Activated CD4-positive, alpha-beta T cell treated with anti-CD3 and anti-CD28 coated beads, Interleukin-2, amount 50 U/mL, for 1 hour (primary cell): ENCODE data around the gene LZIC.
A peak's percentile ranks its signal among the peaks of the same experiment; 100 is the strongest.
"Not testable (repeated sequence)": the region's sequence is repeated elsewhere in the genome, so short reads cannot be mapped to it uniquely, and the experiment has no call there.

Experiments
- DNase-seq: peaks from one replicate; pipeline ENCODE4 v3.0.0-alpha.2; 2020

Gene LZIC

DNA sequence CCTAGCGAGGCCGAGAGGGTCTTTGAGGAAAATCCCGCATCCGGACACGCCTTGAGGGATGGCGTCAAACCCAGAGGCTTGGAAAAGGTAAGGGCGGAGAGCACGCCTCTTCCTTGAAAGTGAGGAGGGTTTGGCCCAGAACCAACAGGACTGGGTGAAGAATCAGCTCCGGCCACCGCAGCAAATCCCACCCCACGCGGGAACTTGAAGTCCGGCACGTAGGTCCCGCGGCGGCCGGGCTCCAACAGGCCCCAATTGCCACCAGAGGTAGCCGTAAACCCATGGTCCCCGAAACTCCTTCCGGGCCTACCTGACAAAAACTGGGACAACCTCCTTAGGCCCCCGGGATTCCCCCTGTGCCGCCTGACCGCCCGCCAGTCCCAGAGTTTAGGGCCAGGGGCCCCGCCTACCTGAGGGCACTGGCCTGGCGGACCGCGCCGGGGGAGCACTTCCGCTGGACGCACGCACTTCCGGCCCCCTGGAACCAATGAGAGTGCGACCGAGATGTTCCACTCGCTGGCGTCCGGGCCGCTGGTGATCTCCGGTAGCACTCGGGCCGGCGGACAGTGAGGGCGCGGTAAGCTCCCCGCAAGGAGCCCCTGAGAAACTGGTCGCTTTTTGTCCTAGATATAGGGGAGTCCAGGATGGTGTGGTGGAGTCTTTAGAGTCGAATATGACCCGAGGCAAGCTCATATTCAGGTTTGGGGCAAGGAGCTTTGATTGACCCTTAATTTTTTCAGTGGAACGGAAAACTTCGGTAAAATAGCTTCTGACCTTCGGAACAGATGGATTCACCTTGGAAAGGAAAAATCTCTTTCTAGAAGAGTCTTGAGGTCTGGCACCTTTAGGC, at the start of gene LZIC, which contains the start of gene NMNAT1:
Gene LZIC (minus strand): TSS at position 453 of the 850 bp plus-strand sequence. CDS start 6,772 bp downstream, outside the sequence.
Gene NMNAT1 (plus strand): TSS at position 537 of the 850 bp plus-strand sequence. CDS start 28,599 bp downstream, outside the sequence.
- peak; percentile 85 for DNase-seq

DNA sequence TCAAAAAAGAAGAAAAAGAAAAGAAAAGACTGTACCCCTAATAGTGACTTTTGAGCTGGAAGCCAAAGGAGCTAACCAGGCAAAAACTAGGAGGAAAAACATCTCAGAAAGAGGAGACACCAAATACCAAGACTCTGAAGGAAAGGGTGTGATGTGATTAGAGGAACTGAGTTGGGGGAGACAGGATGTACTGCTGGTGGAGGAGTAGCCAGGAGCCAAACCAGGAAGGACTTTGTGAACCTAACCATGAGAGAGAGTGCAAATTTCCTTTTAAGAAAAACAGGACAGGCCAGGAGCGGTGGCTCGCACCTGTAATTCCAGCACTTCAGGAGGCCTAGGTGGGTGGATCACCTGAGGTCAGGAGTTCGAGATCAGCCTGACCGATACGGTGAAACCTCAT, 49.7 kb upstream of the LZIC start:
- no peak for DNase-seq

DNA sequence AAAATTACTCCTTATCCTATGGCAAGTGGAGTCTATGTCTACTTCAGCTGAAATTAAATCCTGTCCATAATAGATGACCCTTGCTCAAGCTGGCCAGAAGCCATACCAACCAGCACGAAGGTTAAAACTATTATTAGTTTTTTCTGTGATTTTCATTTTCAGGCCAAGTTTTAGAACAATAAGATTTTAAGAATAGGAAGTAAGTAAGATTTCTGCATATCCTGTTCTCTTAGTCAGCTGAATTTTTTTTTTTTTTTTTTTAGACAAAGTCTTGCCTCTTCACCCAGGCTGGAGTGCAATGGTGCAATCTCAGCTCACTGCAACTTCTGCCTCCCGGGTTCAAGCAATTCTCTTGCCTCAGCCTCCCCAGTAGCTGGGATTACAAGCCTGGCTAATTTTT, 47.8 kb upstream of the LZIC start:
- no peak for DNase-seq

DNA sequence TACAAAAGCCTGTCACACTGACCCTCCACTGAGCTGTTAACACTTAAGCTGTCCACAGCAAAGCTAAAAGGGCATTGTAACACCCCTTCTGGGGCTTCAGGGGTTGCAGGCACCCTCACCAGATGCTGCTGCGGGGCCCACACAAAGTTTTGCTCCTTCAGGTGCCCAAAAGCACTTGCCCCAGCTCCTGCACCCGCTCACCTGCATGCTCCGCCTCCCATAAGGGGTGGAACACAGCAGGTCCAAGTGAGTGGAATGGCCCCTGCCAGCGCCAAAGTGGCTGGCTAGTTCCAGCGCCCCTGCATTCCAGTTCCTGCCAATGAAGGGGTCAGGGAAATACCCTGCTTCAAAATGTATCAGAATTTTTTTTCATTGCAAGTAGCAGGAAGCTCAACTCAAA, 46.6 kb upstream of the LZIC start:
- DNase-seq, result no peak

DNA sequence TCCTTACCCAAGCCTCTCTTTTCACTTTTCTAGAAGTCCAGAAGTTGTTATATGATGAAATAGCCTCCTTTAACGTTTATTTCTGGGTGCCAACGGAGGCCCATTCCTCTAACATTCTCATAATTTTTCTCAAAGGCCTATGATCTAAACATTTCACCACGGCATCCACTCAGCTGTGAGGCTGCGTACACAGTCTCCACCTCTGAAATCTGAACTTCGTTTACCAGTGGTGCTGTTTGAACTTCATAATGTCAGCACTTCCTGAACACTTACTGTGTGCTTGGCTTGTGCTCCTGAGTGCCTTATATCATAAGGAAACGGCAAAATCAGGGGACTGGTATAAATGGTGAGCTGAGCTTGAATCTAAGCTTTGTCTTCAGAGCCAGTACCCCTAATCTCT, 41.8 kb upstream of the LZIC start:
- no peak for DNase-seq

DNA sequence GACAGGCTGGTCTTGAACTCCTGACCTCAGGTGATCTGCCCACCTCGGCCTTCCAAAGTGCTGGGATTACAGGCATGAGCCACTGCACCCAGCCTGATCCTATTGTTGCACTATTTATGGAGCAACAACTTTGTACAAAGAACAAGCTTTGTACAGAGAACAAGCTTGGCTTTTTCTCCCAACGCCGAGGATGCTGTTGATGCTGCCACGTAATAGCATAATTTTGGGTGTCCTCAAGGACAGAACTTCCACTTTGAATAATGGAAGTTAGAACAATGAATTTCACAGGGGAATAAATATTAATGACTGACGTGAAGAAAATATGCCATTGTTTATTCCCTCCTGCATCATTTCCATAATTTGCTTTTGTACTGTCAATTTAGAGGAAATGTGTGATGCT, 41.1 kb upstream of the LZIC start:
- no peak for DNase-seq

DNA sequence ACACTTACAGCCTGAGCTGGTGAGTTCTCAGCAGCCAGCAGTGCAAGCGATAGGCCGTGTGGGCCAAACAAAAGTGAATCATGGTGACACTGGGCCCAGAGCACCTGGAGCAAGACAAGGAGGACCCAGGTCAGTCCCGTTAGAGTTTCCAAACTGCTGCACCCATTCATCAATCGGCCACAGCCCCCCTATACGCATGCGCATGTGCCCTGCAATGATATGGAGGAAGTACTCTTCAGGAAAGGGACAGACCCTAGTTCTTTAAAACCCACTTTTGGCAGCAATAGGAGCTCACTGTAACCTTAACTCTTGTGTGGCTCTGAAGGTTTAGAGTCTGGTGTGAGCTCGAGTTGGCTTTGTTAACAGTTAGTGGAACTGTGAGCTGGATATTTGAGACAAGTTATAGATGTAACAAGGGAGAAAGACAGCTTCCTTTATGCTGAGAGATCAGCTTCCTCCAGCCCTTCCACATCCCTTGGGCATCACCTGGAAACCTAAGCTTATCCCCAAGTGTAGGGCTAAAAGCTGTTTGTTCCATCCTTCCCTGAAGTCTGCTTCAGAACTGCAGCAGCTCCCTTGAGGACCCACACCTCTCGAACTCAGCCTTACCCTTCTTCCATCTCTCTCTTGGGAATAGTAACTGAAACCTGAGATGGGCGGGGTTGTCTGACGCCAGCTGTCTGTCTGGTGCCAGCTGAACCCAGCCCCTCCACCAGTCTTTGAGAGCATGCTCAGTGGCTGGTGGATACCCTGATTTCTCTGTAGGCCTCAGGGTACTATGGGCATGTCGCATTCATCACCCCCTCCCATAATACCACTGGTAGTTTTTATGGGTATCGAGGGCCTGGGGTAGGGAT, 17.7 kb upstream of the LZIC start:
- DNase-seq, result no peak

DNA sequence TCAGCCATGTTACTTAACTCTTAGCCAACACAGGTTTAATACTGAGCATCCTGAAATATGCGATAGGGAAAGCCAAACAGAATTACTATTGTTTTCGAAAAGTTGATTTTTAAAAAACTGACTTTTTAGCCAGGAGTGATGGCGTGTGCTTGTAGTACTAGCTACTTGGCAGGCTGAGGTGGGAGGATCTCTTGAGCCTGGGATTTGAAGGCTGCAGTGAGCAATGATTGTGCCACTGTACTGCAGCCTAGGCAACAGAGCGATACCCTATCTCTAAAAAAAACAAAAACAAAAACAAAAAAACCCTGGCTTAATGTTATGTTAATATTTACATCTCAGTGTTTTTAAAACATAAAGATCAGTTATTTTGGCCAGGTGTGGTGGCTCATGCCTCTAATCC, 16.8 kb upstream of the LZIC start:
- no peak for DNase-seq

DNA sequence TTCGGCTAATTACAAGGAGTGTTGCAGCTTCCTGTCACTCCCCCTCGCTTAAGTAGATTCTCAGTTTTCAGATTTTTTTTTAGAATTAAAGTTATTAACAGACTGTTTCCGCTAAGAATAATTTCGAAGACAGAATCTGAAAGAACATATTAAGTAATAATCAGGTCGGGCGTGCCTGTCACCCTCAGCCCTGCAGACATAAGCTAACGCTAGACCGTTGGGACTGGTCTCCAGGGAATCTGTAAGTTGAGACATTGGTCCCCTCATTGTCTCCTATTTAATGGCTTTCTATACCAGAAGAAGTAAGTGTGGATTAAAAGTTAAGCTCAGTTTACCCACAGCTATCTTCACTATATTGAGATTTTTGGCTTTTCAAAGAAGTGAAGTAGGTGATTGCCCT, 14.5 kb upstream of the LZIC start:
- DNase-seq, result no peak

DNA sequence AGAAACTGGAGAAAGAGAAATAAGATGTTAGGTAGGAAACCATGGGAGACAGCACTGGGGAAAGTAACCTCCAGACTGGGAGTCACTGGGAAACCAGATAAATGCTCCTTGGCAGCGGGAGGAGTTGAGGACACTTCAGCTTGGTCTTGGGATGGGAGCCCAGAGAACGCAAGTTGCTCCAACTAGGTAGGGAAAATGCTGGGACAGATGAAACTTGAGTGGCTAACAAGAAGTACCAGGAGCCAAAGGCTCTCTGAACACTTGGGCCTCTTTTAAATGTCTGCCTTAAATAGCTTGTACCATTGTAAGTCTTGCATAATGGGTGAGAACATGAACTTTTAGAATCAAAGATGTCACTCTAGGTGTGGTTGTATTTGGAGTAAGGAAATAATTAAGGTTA, 3.1 kb upstream of the LZIC start:
- DNase-seq, result no peak

DNA sequence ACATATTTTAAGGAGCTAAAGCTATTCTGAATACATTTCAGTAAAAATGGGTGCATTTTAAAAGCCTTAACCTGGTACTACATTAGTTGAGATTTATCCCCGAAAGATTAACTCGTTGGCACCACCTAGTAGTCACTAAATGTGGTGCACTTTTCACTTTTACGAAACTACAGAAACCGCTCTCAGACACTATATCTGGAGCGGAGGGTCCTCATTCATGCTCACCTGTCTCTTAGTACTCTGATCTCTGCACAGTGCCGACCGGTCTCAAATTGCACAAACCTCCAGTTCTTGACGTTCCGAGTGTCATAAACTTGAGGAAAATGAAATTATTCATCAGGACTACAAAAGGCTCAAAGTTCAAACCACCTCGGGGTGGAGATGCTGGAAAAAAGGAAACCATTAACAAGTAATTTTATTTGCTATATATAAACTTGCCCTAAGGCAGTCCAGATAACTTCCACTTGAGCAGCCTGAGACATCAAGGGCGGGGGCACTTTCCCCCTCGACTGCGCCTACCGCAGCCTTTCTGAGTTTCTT, 722 bp downstream of the LZIC start:
- no peak for DNase-seq

DNA sequence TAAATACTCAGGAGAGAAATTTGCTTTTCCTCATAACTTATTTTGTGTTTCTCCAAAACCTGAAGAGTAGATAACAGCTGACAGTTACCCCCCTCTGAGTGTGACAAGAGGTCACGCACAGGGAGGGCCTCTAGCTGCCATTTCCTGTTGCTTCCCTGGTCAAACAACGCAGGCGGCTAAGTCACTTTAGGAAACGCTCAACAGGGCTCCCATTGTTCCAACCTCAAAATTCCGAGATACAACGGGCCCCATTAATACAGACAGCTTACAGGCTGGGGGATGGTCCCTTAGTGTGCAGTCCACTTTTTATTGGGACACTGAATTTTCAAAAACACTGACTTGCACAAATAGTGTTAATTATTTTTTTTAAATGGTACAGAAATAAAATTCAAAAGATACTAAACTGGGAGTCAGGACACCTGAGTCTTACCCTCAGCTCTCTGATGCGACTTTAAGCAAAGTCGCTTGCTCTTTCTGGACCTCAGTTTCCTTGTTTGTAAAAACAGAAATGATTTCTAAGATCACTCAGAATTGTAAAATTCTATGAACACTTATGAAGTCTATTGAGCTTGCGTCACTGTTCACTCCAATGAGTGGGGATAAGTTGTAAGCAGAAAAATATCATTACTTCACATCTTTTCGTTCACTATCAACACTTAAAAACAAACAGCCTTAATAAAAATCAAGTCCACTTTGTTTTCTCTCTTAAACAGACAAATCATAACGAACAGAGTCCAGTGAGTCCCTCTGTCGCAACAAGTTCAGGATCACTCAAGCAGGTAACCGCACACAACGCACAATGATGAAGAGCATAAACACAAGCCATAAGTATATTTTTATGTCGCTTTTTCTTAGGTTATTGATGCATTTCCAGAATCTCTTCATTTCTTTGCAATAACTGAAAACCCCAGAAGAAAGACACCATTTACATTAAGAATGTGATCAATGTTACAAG, 13.5 kb downstream of the LZIC start:
- no peak for DNase-seq

DNA sequence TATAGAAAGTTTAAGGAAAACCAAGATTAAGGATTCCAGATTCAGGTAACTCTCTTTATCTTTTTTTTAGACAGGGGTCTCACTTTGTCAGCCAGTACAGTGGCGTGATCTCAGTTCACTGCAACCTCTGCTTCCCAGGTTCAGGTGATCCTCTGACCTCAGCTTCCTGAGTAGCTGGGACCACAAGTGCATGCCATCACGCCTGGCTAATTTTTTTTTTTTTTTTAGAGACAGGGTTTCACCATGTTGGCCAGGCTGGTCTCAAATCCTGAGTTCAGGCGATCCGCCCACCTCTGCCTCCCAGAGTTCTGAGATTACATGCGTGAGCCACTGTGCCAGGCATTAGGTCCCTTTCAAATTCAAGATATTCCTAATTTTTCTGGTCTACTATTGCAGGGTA, 15.9 kb downstream of the LZIC start:
- DNase-seq, result no peak

DNA sequence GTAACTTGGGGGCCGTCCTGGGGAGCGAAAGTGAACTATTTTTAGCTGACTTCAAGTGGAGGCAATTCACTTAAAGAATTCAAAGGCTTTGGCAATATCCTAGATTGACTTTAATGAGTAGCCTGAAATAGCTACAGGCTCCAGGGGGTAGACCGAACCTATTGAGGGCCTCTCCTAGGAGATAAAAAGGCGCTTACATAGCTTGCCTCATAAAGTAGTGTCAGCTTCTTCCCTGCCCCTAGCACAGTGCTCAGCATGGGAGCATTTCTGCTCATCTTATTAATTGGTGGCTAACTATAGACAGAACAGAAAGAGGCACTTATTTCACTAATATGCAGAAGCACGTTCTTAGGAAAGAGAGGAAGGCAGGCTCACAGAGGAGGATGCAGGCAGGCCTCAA, 20.8 kb downstream of the LZIC start:
- no peak for DNase-seq

DNA sequence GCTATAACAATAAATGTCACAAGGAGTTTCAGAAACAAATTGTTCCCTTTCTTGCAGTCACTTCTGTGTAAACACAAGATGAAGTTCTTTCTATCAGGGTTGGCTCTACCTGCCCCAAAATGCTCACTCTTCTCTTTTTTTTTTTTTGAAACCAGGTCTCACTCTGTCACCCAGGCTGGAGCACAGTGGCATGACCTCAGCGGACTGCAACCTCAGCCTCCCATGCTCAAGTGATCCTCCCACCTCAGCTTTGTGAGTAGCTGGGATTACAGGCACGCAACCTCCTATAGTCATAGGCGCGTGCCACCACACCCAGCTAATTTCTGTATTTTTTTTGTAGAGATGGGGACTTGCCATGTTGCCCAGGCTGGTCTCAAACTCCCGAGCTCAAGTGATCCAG, 22.6 kb downstream of the LZIC start:
- DNase-seq, result no peak

DNA sequence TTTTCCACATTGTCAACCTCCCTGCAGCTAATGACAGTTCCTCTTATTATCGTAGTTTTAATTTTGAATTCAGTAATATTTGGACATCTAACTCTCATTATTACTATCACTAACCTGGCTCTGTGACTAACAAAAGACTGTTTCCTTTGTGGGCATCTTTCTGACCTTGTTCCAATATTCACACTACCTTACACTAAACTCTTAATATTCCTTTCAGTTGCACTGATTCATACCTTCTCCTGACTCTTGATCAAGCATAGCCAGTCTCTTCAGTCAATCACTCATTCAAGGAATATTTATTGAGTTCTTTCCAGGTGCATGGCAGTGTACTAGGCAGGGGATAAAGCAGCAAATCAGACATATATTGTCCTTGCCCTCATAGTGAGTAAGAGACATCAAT, 25.3 kb downstream of the LZIC start:
- no peak for DNase-seq

DNA sequence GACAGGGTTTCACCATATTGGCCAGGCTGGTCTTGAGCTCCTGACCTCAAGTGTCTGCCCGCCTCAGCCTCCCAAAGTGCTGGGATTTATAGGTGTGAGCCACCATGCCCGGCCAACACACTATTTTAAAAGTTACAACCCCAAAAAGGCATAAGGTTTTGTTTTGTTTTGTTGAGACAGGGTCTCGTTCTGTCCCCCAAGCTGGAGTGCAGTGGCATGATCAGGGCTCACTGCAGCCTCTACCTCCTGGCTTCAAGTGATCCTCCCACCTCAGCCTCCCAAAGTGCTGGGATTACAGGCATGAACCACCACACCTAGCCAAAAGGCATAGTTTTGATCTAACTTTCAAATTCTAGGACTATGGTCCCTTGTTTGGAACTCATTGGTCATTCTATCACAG, 25.7 kb downstream of the LZIC start:
- not testable (repeated sequence) for DNase-seq

DNA sequence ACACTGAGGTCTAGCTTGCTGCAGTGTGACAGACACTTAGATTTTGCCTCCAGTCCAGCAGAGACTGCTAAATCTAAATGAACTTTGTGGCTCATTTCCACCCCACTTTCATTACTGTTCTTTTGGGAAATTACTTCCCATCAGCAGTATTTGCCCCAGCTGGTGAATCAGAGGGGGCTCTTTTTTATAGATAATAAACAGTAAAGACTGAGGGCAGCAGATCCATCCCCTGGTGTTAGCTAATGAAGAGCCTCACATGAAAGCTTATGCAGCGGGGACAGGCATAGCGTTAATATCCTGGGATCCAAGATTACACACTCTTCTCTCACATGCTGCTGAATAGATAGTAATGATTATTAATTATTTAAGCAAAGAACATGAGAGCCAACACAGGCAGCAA, 26.7 kb downstream of the LZIC start:
- DNase-seq, result no peak

DNA sequence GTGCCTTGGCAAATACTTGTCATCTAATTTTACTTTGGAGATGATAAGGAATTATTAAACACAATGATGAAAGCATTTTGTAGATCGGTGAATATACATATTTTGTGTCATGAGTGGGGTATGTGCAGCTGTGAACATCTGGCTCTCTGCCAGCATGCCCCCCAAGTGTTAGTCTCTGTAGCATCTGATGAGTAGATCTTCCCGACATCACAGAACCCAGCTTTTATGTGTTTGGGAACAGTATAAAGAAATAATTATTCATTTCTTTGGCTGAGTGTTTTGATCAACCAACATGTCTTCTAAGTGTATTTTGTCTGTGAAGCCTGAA, 28.6 kb downstream of the LZIC start:
- DNase-seq, result no peak

DNA sequence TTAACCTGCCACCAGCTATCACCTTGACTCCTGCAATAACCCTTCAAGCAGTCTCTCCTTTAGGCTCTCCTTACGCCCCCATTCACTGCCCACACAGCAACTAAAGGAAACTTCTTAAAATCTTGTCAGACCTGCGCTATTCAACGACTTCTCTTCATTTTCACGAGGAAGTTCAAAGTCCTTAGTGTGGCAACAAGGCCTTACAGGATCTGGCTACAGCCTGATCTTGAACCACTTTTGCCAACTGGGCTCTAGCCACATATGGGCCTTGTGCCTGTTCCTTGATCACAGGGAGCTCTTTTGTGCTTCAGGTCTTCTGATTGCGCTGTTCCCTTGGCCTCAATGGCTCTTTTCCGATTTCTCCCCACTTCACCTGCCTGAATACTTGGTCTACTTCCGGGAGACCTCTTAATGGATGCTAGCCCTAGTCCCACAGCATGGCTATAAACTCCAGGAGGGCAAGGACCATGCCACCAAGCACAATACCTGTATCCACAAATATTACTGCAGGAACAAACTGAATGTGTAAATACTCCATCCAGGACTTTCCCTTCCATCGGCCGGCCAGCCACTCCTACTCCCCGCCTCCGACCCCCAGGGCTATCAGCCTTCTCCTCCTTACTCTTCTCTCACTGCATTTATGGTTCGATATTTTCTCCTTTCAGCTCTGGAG, 30.8 kb downstream of the LZIC start:
- DNase-seq, result no peak

DNA sequence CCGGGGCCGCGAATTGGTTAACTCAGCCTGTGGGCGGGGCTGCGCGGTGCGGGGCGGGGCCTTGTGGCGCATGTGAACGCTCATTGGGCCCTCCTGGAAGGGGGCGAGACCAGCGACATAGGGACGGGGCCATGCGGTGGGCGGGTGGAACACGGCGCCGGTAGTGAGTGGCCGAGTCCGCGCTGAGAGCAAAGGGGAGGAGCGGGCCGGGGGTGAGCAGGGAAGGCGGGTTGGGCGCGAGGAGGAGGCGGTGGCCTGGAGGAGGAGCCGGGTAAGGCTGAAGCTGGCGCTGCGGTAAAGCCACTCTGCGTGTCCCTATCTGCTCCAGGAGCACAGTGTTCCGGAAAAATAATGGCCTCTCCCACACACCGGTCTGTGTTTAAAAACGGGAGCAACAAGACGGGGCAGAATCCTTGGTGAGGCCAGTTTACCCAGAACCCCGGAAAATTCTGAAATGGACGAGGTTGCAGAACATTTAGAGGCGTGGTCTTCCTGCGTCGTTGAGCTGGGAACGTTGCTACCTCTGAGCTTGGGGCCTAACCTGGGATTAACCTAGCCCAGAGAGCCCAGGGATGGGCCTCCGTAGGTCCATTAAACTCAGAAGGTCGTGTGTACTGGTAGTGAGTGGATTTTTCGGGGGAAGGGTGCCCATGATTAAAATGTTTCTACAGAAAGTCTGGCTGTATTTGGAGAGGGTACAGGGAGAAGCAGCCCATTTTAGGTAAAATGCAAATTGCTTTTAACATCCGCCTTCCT, 32.6 kb downstream of the LZIC start:
- DNase-seq, result peak; percentile 100
